Tibial nerve (tissue), 4 donors: ENCODE data around the gene PPP1R16B.

ENCODE experiments used
- CTCF ChIP-seq, 5 experiments: fragments of 200-600 bp in 3 of 5; fragments of 450-650 bp in 2 of 5; sonication (generic) in 3 of 5; IDR thresholded peaks; one replicate each; pipeline ENCODE4 v1.5.1; 2016 to 2019; ENCODE audit warnings: antibody characterized with exemption in 5 of 5, mild to moderate bottlenecking in 3 of 5, moderate library complexity in 2 of 5
- EP300 ChIP-seq, 2 donors: sonication (generic); formaldehyde crosslinking; IDR thresholded peaks; one replicate each; pipeline ENCODE4 v1.6.1; 2017; ENCODE audit warnings: antibody characterized with exemption in 2 of 2, mild to moderate bottlenecking in 1 of 2
- POLR2A ChIP-seq, 2 donors: fragments of 450-650 bp; IDR thresholded peaks; one replicate each; pipeline ENCODE4 v1.6.1; 2017; ENCODE audit warnings: antibody characterized with exemption in 2 of 2, mild to moderate bottlenecking in 2 of 2, moderate library complexity in 2 of 2

- TF ChIP-seq EP300 (IDR thresholded peaks at IDR 0.05), result peak; percentile 85 to 88
- TF ChIP-seq CTCF (IDR thresholded peaks at IDR 0.05), result peak in 3 of 5 experiments; percentile 17 to 30 (median 25)
- peak in 1 of 2 donors; percentile 43 for TF ChIP-seq POLR2A (IDR thresholded peaks at IDR 0.05)
Observed at GRCh38 chr20:38962044-38962927, 156.8 kb downstream of the PPP1R16B start, which contains the start of gene DHX35.
